GM12891 (cell line): ENCODE results near the gene RHOB.

Experiments
- POLR2A ChIP-seq: IDR thresholded peaks from 2 replicates; pipeline ENCODE4 v1.6.1; 2011; ENCODE audit warnings: low read depth, low read length, control low read depth
- POLR2AphosphoS5 ChIP-seq: IDR thresholded peaks from 2 replicates; pipeline ENCODE4 v1.6.1; 2011; ENCODE audit warnings: low read depth, low read length, control low read depth

DNA sequence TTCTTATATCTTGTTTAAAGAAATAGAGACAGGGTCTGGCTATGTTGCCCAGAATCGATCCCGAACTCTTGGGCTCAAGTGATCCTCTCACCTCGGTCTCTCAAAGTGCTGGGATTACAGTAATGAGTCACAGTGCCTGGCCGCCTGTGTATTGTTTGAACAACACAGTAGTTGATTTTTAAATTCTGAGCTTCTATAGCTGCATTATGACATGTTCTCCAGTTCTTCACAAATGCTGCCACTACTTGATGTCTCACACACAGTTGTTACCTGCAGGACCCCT, 7.7 kb upstream of the RHOB start:
- TF ChIP-seq POLR2A = no peak
- TF ChIP-seq POLR2AphosphoS5 = no peak
